Epithelial cell of alveolus of lung (primary cell): Measurements from ENCODE around the gene TRIM14. TPM values are rescaled to one million over a fixed set of nuclear protein-coding genes. Genes with fewer than 3 reads are reported as not detected.

Experiments
- total RNA-seq: library from RNA; depleted of rRNA; stranded (reverse); fragments of >200 nt; gene quantifications from 2 replicates; pipeline ENCODE4 v1.2.1, GENCODE V29; 2015

TRIM14 gene, protein sequence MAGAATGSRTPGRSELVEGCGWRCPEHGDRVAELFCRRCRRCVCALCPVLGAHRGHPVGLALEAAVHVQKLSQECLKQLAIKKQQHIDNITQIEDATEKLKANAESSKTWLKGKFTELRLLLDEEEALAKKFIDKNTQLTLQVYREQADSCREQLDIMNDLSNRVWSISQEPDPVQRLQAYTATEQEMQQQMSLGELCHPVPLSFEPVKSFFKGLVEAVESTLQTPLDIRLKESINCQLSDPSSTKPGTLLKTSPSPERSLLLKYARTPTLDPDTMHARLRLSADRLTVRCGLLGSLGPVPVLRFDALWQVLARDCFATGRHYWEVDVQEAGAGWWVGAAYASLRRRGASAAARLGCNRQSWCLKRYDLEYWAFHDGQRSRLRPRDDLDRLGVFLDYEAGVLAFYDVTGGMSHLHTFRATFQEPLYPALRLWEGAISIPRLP
- total RNA-seq = 4.2 and 14.6 TPM in 2 replicates

DNA sequence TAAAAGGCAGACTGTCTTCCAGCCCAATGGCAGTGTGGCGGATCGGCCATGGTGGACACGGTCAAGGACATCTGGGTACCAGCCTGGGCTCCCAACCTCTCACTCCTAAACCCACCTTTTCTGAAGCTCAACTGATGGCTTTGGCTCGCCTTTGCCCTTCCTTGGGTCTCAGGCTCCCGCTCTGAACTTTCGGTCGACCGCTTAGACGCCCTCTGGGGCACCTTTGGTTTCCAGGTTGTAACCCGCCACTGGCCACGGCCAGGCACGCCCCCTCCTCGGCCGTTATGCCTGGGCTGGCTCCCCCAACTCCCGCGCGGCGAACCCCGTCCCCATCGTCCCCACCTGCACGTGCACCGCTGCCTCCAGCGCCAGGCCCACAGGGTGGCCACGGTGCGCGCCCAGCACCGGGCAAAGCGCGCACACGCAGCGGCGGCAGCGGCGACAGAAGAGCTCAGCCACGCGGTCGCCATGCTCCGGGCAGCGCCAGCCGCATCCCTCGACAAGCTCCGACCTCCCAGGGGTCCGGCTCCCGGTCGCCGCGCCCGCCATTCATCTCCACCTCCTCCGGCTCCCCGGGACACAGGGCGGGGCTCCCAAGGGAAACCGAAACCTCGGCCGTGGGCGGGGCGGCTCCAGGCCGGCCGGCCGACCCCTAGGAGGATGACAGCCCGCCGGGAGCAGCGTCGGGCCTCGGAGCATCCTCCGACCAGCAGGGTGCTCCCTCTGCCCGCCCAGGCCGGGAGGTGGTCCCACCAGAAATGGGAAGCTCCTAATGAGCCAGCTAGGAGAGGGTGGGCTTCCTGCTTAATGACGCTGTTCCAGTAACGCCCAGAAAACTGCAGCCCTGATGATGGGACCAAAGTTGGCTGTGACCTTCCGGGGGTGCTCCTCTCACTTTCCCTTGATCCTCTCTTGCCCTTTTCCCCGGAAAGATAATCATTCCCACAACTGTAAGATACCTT, at the start of gene TRIM14:
Gene TRIM14 (minus strand): TSS at position 583 of the 962 bp plus-strand sequence. CDS start 34 bp downstream, at position 549.

GRCh38 chr9:98056269-98057137, 62.5 kb downstream of the TRIM14 start, which contains the start of gene NANS:
NANS (plus strand) TSS chr9:98056732; CDS start chr9:98056809, 77 bp downstream.

Other genes starting within 250 kb of the TRIM14 start
- gene TRMO, start 196.7 kb downstream of the TRIM14 start, total RNA-seq = 9.7 and 16.0 TPM in 2 replicates
- not detected in 2 replicates for gene HEMGN, start 181.1 kb downstream of the TRIM14 start, total RNA-seq
- 23.0 and 28.7 TPM in 2 replicates for gene ANP32B, start 135.9 kb downstream of the TRIM14 start, total RNA-seq
- gene NANS, start 62.5 kb downstream of the TRIM14 start, total RNA-seq = 45.1 and 93.3 TPM in 2 replicates
- 0.32 and 2.1 TPM in 2 replicates for gene CORO2A, start 73.4 kb upstream of the TRIM14 start, total RNA-seq
- 5.3 and 9.1 TPM in 2 replicates for gene TBC1D2, start 136.4 kb upstream of the TRIM14 start, total RNA-seq